AG04450 (cell line): ENCODE results near the gene GYG1. TPM values are rescaled to one million over a fixed set of nuclear protein-coding genes. Genes with fewer than 3 reads are reported as not detected.

Experiments
- CTCF ChIA-PET: fragments of 300-600, 350-600 bp; formaldehyde crosslinking; extraction: SDS; loops from one replicate; lab custom pipeline; 2022; ENCODE audit warnings: antibody characterized with exemption, inconsistent platforms; lab: Charles Lee
- POLR2A ChIA-PET: fragments of 350-600 bp; formaldehyde crosslinking; extraction: SDS; loops from one replicate; lab custom pipeline; 2021; ENCODE audit warnings: antibody characterized with exemption, inconsistent platforms; lab: Yijun Ruan, JAX
- DNase-seq: peaks from one replicate; pipeline ENCODE4 v3.0.0-alpha.2; 2011; ENCODE audit warnings: low read depth, low spot score
- H3K27ac ChIP-seq: one replicate; pipeline ENCODE4 v1.5.1; 2012; ENCODE audit warnings: low read depth, low read length, control low read depth
- H3K27me3 ChIP-seq: one replicate; pipeline ENCODE4 v1.6.0; 2012; ENCODE audit warnings: low read length; ENCODE audit not compliant: control insufficient read depth, insufficient read depth
- H3K4me3 ChIP-seq: 2 replicates; pipeline ENCODE4 v1.5.1; 2011; ENCODE audit warnings: mild to moderate bottlenecking, low read depth, low read length, control low read depth
- H3K9me3 ChIP-seq: 2 replicates; pipeline ENCODE4 v1.5.1; 2012; ENCODE audit warnings: low read length; ENCODE audit not compliant: control insufficient read depth, insufficient read depth
- CTCF ChIP-seq: IDR thresholded peaks from 2 replicates; pipeline ENCODE4 v1.5.1; 2011; ENCODE audit warnings: low read depth, low read length, control low read depth, inconsistent platforms
- polyA plus RNA-seq: library from polyadenylated mRNA; depleted of rRNA; stranded (reverse); fragments of >200 nt; gene quantifications from 2 replicates; pipeline ENCODE4 v1.2.3, GENCODE V29; 2011

Gene GYG1
- polyA plus RNA-seq, 1 experiment: 75.2 TPM

GRCh38 chr3:149023951-149024350, 32.6 kb downstream of the GYG1 start:
- ChIA-PET CTCF (no interaction called here), POLR2A (no interaction called here)
- Histone ChIP-seq H3K27me3 (no peaks in the 10 kb centered on the region), H3K27ac (no peak overlapping the region), H3K9me3 (peaks cover 4% of the 10 kb centered on the region), H3K4me3 (no peak overlapping the region)
- DNase-seq: no peak
- no peak for TF ChIP-seq CTCF

GRCh38 chr3:149026718-149027117, 35.4 kb downstream of the GYG1 start:
- TF ChIP-seq CTCF: no peak
- DNase-seq: no peak
- POLR2A ChIA-PET: interaction anchor here (0.8 kb wide), 1 partner anchor 34 kb away, joined by 3 read pairs; no protein-coding TSS in a partner anchor
- CTCF ChIA-PET: no interaction called here
- Histone ChIP-seq H3K4me3 (no peak overlapping the region), H3K9me3 (peaks cover 4% of the 10 kb centered on the region), H3K27me3 (no peaks in the 10 kb centered on the region), H3K27ac (no peak overlapping the region)

- DNase-seq: no peak
- Histone ChIP-seq H3K9me3 (no peaks in the 10 kb centered on the region), H3K4me3 (no peak overlapping the region), H3K27ac (no peak overlapping the region), H3K27me3 (no peaks in the 10 kb centered on the region)
- TF ChIP-seq CTCF: no peak
- ChIA-PET CTCF (interaction anchor here (1.1 to 1.6 kb wide), 2 partner anchors 13 to 76 kb away, joined by 3 to 4 read pairs; no protein-coding TSS in a partner anchor), POLR2A (no interaction called here)
Observed at GRCh38 chr3:149031096-149031495, 39.8 kb downstream of the GYG1 start.

- Histone ChIP-seq H3K4me3 (no peak overlapping the region), H3K27me3 (no peaks in the 10 kb centered on the region), H3K27ac (no peak overlapping the region), H3K9me3 (no peaks in the 10 kb centered on the region)
- no peak for DNase-seq
- TF ChIP-seq CTCF: no peak
- ChIA-PET POLR2A (no interaction called here), CTCF (no interaction called here)
Observed at GRCh38 chr3:149037684-149038083, 46.3 kb downstream of the GYG1 start.

GRCh38 chr3:149038322-149038721, 47.0 kb downstream of the GYG1 start:
- DNase-seq: no peak
- no peaks in the 10 kb centered on the region for H3K9me3 ChIP-seq
- H3K27ac ChIP-seq: no peak overlapping the region
- ChIA-PET POLR2A (no interaction called here), CTCF (no interaction called here)
- no peak overlapping the region for H3K4me3 ChIP-seq
- no peak for TF ChIP-seq CTCF
- H3K27me3 ChIP-seq: no peaks in the 10 kb centered on the region
